ENCODE data around the gene FSTL3. TPM values are rescaled to one million over a fixed set of nuclear protein-coding genes. Genes with fewer than 3 reads are reported as not detected.

FSTL3 gene
- total and polyA plus RNA-seq, 4 donors: 2.2 to 8.4 (median 6.0) TPM

DNA sequence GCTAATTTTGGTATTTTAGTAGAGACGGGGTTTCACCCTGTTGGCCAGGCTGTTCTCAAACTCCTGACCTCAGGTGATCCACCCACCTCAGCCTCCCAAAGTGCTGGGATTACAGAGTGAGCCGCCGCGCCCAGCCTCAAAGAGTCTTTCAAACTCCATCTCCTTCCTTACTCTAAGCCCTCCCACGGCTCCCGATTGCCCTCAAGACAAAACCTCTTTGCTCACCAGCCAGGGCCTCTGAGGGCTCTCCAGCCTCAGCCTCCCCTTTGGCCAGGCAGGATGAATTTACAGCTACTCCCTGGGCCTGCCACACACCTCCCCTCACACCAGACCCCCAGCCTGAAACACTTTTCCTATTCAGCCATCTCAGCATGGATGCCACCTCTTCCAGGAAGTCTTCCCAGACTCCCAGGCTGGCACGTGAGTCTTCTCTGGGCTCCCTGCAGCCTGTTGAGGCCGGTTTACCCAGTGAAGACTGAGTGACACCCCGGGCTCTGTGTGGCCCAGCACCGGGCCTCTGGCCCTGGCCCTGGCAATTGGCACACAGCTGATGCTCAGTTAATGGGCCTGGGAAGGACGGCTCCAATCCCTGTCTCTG, 11.5 kb downstream of the FSTL3 start:
- no peaks in the 10 kb centered on the region for H3K36me3 ChIP-seq (ENCODE audit: control insufficient read depth in 4 of 4, insufficient read depth in 3 of 4, low read depth in 1 of 4, low read length in 3 of 4)
- no peak for TF ChIP-seq HNF4G (IDR thresholded peaks at IDR 0.05)
- no peak for TF ChIP-seq RXRA (IDR thresholded peaks at IDR 0.05)
- TF ChIP-seq FOXA1 (IDR thresholded peaks at IDR 0.05): no peak
- TF ChIP-seq, protein P1, sequence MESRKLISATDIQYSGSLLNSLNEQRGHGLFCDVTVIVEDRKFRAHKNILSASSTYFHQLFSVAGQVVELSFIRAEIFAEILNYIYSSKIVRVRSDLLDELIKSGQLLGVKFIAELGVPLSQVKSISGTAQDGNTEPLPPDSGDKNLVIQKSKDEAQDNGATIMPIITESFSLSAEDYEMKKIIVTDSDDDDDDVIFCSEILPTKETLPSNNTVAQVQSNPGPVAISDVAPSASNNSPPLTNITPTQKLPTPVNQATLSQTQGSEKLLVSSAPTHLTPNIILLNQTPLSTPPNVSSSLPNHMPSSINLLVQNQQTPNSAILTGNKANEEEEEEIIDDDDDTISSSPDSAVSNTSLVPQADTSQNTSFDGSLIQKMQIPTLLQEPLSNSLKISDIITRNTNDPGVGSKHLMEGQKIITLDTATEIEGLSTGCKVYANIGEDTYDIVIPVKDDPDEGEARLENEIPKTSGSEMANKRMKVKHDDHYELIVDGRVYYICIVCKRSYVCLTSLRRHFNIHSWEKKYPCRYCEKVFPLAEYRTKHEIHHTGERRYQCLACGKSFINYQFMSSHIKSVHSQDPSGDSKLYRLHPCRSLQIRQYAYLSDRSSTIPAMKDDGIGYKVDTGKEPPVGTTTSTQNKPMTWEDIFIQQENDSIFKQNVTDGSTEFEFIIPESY (IDR thresholded peaks at IDR 0.05): no peak
- TF ChIP-seq, protein P2, sequence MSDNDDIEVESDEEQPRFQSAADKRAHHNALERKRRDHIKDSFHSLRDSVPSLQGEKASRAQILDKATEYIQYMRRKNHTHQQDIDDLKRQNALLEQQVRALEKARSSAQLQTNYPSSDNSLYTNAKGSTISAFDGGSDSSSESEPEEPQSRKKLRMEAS (IDR thresholded peaks at IDR 0.05): no peak
- no peak overlapping the region for H3K9ac ChIP-seq (ENCODE audit: low read depth in 1 of 2, low read length in 2 of 2)
- no peak overlapping the region for H3K4me3 ChIP-seq (ENCODE audit: low read depth in 1 of 3, low read length in 3 of 3)
- DNase-seq (ENCODE audit: low spot score): no peak
- H3K27ac ChIP-seq (ENCODE audit: low read depth in 1 of 2, low read length in 2 of 2): no peak overlapping the region
- 90% methylated on average over 11 of the region's 11 CpGs for WGBS
- no peaks in the 10 kb centered on the region for H3K4me1 ChIP-seq (ENCODE audit: control insufficient read depth in 4 of 4, insufficient read depth in 4 of 4, low read length in 3 of 4)
- H3K9me3 ChIP-seq (ENCODE audit: control insufficient read depth in 4 of 4, low read length in 3 of 4): no peaks in the 10 kb centered on the region
- H3K27me3 ChIP-seq (ENCODE audit: control insufficient read depth in 4 of 4, insufficient read depth in 4 of 4, low read length in 3 of 4): no peaks in the 10 kb centered on the region

DNA sequence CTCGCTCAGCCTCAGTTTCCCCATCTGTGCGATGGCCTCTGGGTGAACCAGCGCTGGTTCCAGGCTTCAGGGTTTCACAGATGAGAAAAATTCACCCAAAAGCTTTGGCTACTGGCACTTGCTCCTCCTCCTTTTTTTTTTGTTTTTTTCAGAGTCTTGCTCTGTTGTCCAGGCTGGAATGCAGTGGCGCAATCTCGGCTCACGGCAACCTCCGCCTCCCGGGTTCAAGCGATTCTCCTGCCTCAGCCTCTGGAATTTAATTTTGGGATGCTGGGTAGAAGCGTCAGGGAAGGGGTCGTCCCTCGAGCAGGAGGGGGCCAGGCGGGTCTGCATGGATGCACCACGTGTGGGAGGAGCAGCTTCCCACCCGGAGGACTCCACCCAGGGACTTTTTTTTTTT, 12.0 kb downstream of the FSTL3 start:
- 62% methylated on average over 15 of the region's 15 CpGs for WGBS
- DNase-seq (ENCODE audit: low spot score): no peak
- no peaks in the 10 kb centered on the region for H3K4me1 ChIP-seq (ENCODE audit: control insufficient read depth in 4 of 4, insufficient read depth in 4 of 4, low read length in 3 of 4)
- TF ChIP-seq FOXA2 (IDR thresholded peaks at IDR 0.05) (no peak), HNF4G (IDR thresholded peaks at IDR 0.05) (no peak), SP1 (IDR thresholded peaks at IDR 0.05) (no peak), YY1 (IDR thresholded peaks at IDR 0.05) (no peak), RAD21 (IDR thresholded peaks at IDR 0.05) (no peak), JUND (IDR thresholded peaks at IDR 0.05) (no peak), NR2F2 (IDR thresholded peaks at IDR 0.05) (no peak)
- TF ChIP-seq, protein P3, sequence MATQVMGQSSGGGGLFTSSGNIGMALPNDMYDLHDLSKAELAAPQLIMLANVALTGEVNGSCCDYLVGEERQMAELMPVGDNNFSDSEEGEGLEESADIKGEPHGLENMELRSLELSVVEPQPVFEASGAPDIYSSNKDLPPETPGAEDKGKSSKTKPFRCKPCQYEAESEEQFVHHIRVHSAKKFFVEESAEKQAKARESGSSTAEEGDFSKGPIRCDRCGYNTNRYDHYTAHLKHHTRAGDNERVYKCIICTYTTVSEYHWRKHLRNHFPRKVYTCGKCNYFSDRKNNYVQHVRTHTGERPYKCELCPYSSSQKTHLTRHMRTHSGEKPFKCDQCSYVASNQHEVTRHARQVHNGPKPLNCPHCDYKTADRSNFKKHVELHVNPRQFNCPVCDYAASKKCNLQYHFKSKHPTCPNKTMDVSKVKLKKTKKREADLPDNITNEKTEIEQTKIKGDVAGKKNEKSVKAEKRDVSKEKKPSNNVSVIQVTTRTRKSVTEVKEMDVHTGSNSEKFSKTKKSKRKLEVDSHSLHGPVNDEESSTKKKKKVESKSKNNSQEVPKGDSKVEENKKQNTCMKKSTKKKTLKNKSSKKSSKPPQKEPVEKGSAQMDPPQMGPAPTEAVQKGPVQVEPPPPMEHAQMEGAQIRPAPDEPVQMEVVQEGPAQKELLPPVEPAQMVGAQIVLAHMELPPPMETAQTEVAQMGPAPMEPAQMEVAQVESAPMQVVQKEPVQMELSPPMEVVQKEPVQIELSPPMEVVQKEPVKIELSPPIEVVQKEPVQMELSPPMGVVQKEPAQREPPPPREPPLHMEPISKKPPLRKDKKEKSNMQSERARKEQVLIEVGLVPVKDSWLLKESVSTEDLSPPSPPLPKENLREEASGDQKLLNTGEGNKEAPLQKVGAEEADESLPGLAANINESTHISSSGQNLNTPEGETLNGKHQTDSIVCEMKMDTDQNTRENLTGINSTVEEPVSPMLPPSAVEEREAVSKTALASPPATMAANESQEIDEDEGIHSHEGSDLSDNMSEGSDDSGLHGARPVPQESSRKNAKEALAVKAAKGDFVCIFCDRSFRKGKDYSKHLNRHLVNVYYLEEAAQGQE (IDR thresholded peaks at IDR 0.05): no peak
- TF ChIP-seq, protein P2 (IDR thresholded peaks at IDR 0.05): no peak
- TF ChIP-seq, protein P1 (IDR thresholded peaks at IDR 0.05): no peak
- no peak overlapping the region for H3K27ac ChIP-seq (ENCODE audit: low read depth in 1 of 2, low read length in 2 of 2)
- no peaks in the 10 kb centered on the region for H3K27me3 ChIP-seq (ENCODE audit: control insufficient read depth in 4 of 4, insufficient read depth in 4 of 4, low read length in 3 of 4)
- H3K36me3 ChIP-seq (ENCODE audit: control insufficient read depth in 4 of 4, insufficient read depth in 3 of 4, low read depth in 1 of 4, low read length in 3 of 4): no peaks in the 10 kb centered on the region
- no peak overlapping the region for H3K9ac ChIP-seq (ENCODE audit: low read depth in 1 of 2, low read length in 2 of 2)
- H3K4me3 ChIP-seq (ENCODE audit: low read depth in 1 of 3, low read length in 3 of 3): no peak overlapping the region
- no peaks in the 10 kb centered on the region for H3K9me3 ChIP-seq (ENCODE audit: control insufficient read depth in 4 of 4, low read length in 3 of 4)
